ENCODE results near the gene OSBP. TPM values are rescaled to one million over a fixed set of nuclear protein-coding genes. Genes with fewer than 3 reads are reported as not detected.

OSBP gene
- total and polyA plus RNA-seq, 4 donors: 12.0 to 41.9 (median 30.2) TPM

DNA sequence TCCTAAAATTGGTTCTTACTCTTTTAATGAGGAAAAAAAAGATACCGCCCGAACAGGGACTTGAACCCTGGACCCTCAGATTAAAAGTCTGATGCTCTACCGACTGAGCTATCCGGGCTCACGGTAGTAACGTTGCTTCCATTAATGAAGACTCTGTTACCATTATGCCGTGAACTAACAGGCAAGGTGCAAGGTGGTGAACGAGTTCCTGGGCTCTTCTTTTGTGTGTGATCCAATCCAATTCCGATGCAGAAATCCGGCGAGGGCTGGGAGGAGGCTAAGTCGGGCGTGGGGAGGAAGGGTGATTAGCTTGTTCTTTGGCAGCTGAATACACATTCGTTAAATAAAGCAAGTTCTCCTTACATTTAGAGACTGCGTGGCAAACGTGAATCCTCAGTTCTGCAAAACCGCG, 55.3 kb downstream of the OSBP start:
- Histone ChIP-seq H3K4me1 (ENCODE audit: control insufficient read depth in 5 of 5, insufficient read depth in 5 of 5, low read length in 5 of 5) (peaks cover 0 to 8% (median 0%) of the 10 kb centered on the region in 5 donors), H3K27ac (ENCODE audit: low read depth in 1 of 2, low read length in 1 of 2) (peak overlapping the region; percentile 77 to 91)

GRCh38 chr11:59559886-59560285, 55.7 kb downstream of the OSBP start:
- ATAC-seq (ENCODE audit: insufficient read depth, low FRiP score) (no peak), DNase-seq (no peak)
- TF ChIP-seq, protein P1, sequence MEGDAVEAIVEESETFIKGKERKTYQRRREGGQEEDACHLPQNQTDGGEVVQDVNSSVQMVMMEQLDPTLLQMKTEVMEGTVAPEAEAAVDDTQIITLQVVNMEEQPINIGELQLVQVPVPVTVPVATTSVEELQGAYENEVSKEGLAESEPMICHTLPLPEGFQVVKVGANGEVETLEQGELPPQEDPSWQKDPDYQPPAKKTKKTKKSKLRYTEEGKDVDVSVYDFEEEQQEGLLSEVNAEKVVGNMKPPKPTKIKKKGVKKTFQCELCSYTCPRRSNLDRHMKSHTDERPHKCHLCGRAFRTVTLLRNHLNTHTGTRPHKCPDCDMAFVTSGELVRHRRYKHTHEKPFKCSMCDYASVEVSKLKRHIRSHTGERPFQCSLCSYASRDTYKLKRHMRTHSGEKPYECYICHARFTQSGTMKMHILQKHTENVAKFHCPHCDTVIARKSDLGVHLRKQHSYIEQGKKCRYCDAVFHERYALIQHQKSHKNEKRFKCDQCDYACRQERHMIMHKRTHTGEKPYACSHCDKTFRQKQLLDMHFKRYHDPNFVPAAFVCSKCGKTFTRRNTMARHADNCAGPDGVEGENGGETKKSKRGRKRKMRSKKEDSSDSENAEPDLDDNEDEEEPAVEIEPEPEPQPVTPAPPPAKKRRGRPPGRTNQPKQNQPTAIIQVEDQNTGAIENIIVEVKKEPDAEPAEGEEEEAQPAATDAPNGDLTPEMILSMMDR (IDR thresholded peaks at IDR 0.05; ENCODE audit: control extremely low read depth, extremely low read depth): no peak
- H3K4me1 ChIP-seq (ENCODE audit: control insufficient read depth in 5 of 5, insufficient read depth in 5 of 5, low read length in 5 of 5): peaks cover 0 to 8% (median 0%) of the 10 kb centered on the region in 5 donors
- 57 to 65% methylated on average over 8 of the region's 8 CpGs for WGBS, 2 donors
- H3K9ac ChIP-seq (ENCODE audit: insufficient read depth in 1 of 2, low read length in 2 of 2): no peak overlapping the region
- H3K4me3 ChIP-seq: no peak overlapping the region
- H3K36me3 ChIP-seq (ENCODE audit: control insufficient read depth in 4 of 4, insufficient read depth in 4 of 4, low read length in 4 of 4): no peaks in the 10 kb centered on the region
- peaks cover 0 to 13% (median 8%) of the 10 kb centered on the region in 3 donors for H3K27me3 ChIP-seq (ENCODE audit: control insufficient read depth in 3 of 3, insufficient read depth in 3 of 3, low read length in 2 of 3)
- H3K9me3 ChIP-seq (ENCODE audit: control insufficient read depth in 4 of 4, insufficient read depth in 3 of 4, low read length in 3 of 4): no peaks in the 10 kb centered on the region
- H3K27ac ChIP-seq (ENCODE audit: low read depth in 1 of 2, low read length in 1 of 2): no peak overlapping the region

More for the DNA sequence above, 55.3 kb downstream of the OSBP start:
- Histone ChIP-seq H3K36me3 (ENCODE audit: control insufficient read depth in 4 of 4, insufficient read depth in 4 of 4, low read length in 4 of 4) (no peaks in the 10 kb centered on the region), H3K4me3 (peak overlapping the region; percentile 77), H3K9ac (ENCODE audit: insufficient read depth in 1 of 2, low read length in 2 of 2) (peak overlapping the region in 1 of 2 donors; percentile 63), H3K9me3 (ENCODE audit: control insufficient read depth in 4 of 4, insufficient read depth in 3 of 4, low read length in 3 of 4) (no peaks in the 10 kb centered on the region), H3K27me3 (ENCODE audit: control insufficient read depth in 3 of 3, insufficient read depth in 3 of 3, low read length in 2 of 3) (peaks cover 0 to 13% (median 8%) of the 10 kb centered on the region in 3 donors)
- TF ChIP-seq, protein P1 (IDR thresholded peaks at IDR 0.05; ENCODE audit: control extremely low read depth, extremely low read depth): no peak
- DNase-seq (peak; percentile 78 to 92 (median 90)), ATAC-seq (ENCODE audit: insufficient read depth, low FRiP score) (peak; percentile 43)
- WGBS, 2 donors: 0 to 1% methylated on average over 18 of the region's 18 CpGs

DNA sequence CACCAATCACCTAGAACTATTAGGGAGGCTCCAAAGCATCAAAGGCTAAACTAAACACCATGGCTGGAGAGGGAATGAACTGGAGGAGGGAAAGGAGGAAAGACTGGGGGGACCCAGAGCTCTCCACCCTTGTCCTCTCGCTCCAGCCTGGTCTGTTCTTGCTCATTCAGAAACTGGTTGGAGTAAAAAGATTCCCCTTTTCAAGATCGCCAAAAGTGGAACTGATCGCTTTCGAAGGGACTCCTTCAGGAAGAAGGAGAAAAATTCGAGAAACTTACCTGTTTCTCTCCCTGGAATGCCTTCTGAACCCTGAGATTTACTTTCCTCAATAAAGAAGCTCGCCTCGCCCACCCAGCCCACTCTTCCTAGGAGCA, 57.3 kb downstream of the OSBP start:
- TF ChIP-seq, protein P1 (IDR thresholded peaks at IDR 0.05; ENCODE audit: control extremely low read depth, extremely low read depth): no peak
- ATAC-seq (ENCODE audit: insufficient read depth, low FRiP score) (no peak), DNase-seq (peak in 1 of 3 donors; percentile 13)
- Histone ChIP-seq H3K4me1 (ENCODE audit: control insufficient read depth in 5 of 5, insufficient read depth in 5 of 5, low read length in 5 of 5) (peaks cover 0 to 8% (median 0%) of the 10 kb centered on the region in 5 donors), H3K9me3 (ENCODE audit: control insufficient read depth in 4 of 4, insufficient read depth in 3 of 4, low read length in 3 of 4) (no peaks in the 10 kb centered on the region), H3K9ac (ENCODE audit: insufficient read depth in 1 of 2, low read length in 2 of 2) (no peak overlapping the region), H3K4me3 (no peak overlapping the region), H3K36me3 (ENCODE audit: control insufficient read depth in 4 of 4, insufficient read depth in 4 of 4, low read length in 4 of 4) (no peaks in the 10 kb centered on the region), H3K27me3 (ENCODE audit: control insufficient read depth in 3 of 3, insufficient read depth in 3 of 3, low read length in 2 of 3) (peaks cover 0 to 13% (median 8%) of the 10 kb centered on the region in 3 donors), H3K27ac (ENCODE audit: low read depth in 1 of 2, low read length in 1 of 2) (no peak overlapping the region)
- WGBS, 2 donors: 59 to 63% methylated on average over 7 of the region's 7 CpGs

DNA sequence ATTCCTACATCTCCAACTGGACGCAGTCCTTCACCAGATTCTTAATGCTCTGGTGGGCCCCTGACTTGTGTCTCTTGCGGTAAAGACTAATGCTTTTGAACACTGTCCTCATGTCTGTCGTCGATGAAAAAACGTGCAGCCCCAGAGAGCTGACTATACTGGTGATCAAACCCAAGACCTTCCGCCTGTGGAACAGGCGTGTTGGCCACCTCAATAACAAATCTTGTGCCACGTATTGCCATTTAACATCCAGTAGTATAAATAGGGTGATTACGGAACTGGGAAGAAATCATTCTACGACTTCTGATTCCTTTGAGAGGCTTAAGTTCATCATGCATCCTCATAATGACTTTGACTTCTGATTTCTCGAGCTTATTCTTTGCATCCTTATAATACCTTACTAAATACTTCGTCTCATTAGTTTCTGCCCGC, 58.6 kb downstream of the OSBP start:
- Histone ChIP-seq H3K9me3 (ENCODE audit: control insufficient read depth in 4 of 4, insufficient read depth in 3 of 4, low read length in 3 of 4) (no peaks in the 10 kb centered on the region), H3K9ac (ENCODE audit: insufficient read depth in 1 of 2, low read length in 2 of 2) (no peak overlapping the region), H3K4me1 (ENCODE audit: control insufficient read depth in 5 of 5, insufficient read depth in 5 of 5, low read length in 5 of 5) (peaks cover 0 to 8% (median 0%) of the 10 kb centered on the region in 5 donors), H3K27ac (ENCODE audit: low read depth in 1 of 2, low read length in 1 of 2) (peak overlapping the region in 1 of 2 donors; percentile 11), H3K4me3 (no peak overlapping the region), H3K27me3 (ENCODE audit: control insufficient read depth in 3 of 3, insufficient read depth in 3 of 3, low read length in 2 of 3) (peaks cover 0 to 13% (median 8%) of the 10 kb centered on the region in 3 donors), H3K36me3 (ENCODE audit: control insufficient read depth in 4 of 4, insufficient read depth in 4 of 4, low read length in 4 of 4) (no peaks in the 10 kb centered on the region)
- ATAC-seq (ENCODE audit: insufficient read depth, low FRiP score) (no peak), DNase-seq (peak in 1 of 3 donors; percentile 49)
- WGBS, 2 donors: 17% methylated on average over 13 of the region's 13 CpGs
- TF ChIP-seq, protein P1 (IDR thresholded peaks at IDR 0.05; ENCODE audit: control extremely low read depth, extremely low read depth): no peak
